OCI-LY3 (cell line): ENCODE measurements around the gene CCRL2.

Experiments
- H2AFZ ChIP-seq: fragments of 200-600, 300-600 bp; shearing (Covaris generic); 2 replicates; pipeline ENCODE4 v1.6.0; 2014; ENCODE audit warnings: antibody characterized with exemption, low read depth, low read length
- H3K27ac ChIP-seq: fragments of 200-600, 300-600 bp; sonication (generic); 2 replicates; pipeline ENCODE4 v1.5.1; 2014; ENCODE audit warnings: mild to moderate bottlenecking, low read length, moderate library complexity, mixed read lengths
- H3K27me3 ChIP-seq: fragments of 200-600, 300-600 bp; sonication (generic); 2 replicates; pipeline ENCODE4 v1.6.1; 2014; ENCODE audit warnings: low read depth, low read length, mixed read lengths
- H3K36me3 ChIP-seq: fragments of 200-600, 300-600 bp; sonication (generic); replicated peaks from 2 replicates; pipeline ENCODE3; 2014; ENCODE audit warnings: low read depth, low read length, mixed read lengths
- H3K4me1 ChIP-seq: fragments of 300-600, 200-600 bp; sonication (generic); 2 replicates; pipeline ENCODE4 v1.6.1; 2014; ENCODE audit warnings: low read length, mixed read lengths
- H3K4me2 ChIP-seq: fragments of 200-600, 300-600 bp; sonication (generic); 2 replicates; pipeline ENCODE4 v1.6.1; 2014; ENCODE audit warnings: low read length, mixed read lengths
- H3K4me3 ChIP-seq: fragments of 300-600, 200-600 bp; sonication (generic); 2 replicates; pipeline ENCODE4 v1.5.1; 2014; ENCODE audit warnings: antibody characterized with exemption, mild to moderate bottlenecking, low read length, moderate library complexity
- H3K79me2 ChIP-seq: fragments of 300-600, 200-600 bp; shearing (Covaris generic); 2 replicates; pipeline ENCODE4 v1.6.1; 2014; ENCODE audit warnings: mild to moderate bottlenecking, low read length, mixed read lengths
- H3K9ac ChIP-seq: fragments of 300-600, 200-600 bp; shearing (Covaris generic); 2 replicates; pipeline ENCODE4 v1.6.0; 2014; ENCODE audit warnings: mild to moderate bottlenecking, low read length, moderate library complexity
- H3K9me3 ChIP-seq: fragments of 200-600, 300-600 bp; shearing (Covaris generic); 2 replicates; pipeline ENCODE4 v1.6.1; 2014; ENCODE audit warnings: low read length, mixed read lengths; ENCODE audit not compliant: insufficient read depth
- H4K20me1 ChIP-seq: fragments of 200-600, 300-600 bp; sonication (generic); 2 replicates; pipeline ENCODE4 v1.6.1; 2016; ENCODE audit warnings: low read length, mixed read lengths; ENCODE audit not compliant: insufficient read depth
- EZH2phosphoT487 ChIP-seq: fragments of 200-600 bp; shearing (Covaris generic); IDR thresholded peaks from 2 replicates; pipeline ENCODE4 v1.6.1; 2018; ENCODE audit warnings: antibody characterized with exemption, mixed run types, low read depth
- TF ChIP-seq, protein P1 (sequence below): fragments of 200-600, 300-600 bp; sonication (generic); IDR thresholded peaks from 2 replicates; pipeline ENCODE4 v1.5.1; 2014; ENCODE audit warnings: antibody characterized with exemption, low read length, low read depth

Gene CCRL2, protein sequence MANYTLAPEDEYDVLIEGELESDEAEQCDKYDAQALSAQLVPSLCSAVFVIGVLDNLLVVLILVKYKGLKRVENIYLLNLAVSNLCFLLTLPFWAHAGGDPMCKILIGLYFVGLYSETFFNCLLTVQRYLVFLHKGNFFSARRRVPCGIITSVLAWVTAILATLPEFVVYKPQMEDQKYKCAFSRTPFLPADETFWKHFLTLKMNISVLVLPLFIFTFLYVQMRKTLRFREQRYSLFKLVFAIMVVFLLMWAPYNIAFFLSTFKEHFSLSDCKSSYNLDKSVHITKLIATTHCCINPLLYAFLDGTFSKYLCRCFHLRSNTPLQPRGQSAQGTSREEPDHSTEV

GRCh38 chr3:46406788-46407611, at the start of gene CCRL2, which contains the start of gene CCR5AS:
Gene CCRL2, plus strand, starts transcription at chr3:46407259. Its CDS starts 821 bp downstream, at chr3:46408080.
Gene CCR5AS, minus strand, starts transcription at chr3:46407066.
- Histone ChIP-seq H2AFZ (peak within 1 kb of the TSS; percentile 86), H3K4me1 (peaks cover 24% of the 10 kb centered on the region), H3K4me2 (peak within 1 kb of the TSS; percentile 56), H3K27me3 (peaks cover 14% of the 10 kb centered on the region; the same call in 1 of the 2 replicates), H3K4me3 (peak within 1 kb of the TSS; percentile 58), H3K36me3 (no peaks in the 10 kb centered on the region), H3K27ac (no peak within 1 kb of the TSS), H3K79me2 (no peaks in the 10 kb centered on the region), H4K20me1 (no peaks in the 10 kb centered on the region), H3K9ac (peak within 1 kb of the TSS; percentile 12; the same call in 1 of the 2 replicates), H3K9me3 (no peaks in the 10 kb centered on the region)
- TF ChIP-seq EZH2phosphoT487, result no peak
- TF ChIP-seq, protein P1, sequence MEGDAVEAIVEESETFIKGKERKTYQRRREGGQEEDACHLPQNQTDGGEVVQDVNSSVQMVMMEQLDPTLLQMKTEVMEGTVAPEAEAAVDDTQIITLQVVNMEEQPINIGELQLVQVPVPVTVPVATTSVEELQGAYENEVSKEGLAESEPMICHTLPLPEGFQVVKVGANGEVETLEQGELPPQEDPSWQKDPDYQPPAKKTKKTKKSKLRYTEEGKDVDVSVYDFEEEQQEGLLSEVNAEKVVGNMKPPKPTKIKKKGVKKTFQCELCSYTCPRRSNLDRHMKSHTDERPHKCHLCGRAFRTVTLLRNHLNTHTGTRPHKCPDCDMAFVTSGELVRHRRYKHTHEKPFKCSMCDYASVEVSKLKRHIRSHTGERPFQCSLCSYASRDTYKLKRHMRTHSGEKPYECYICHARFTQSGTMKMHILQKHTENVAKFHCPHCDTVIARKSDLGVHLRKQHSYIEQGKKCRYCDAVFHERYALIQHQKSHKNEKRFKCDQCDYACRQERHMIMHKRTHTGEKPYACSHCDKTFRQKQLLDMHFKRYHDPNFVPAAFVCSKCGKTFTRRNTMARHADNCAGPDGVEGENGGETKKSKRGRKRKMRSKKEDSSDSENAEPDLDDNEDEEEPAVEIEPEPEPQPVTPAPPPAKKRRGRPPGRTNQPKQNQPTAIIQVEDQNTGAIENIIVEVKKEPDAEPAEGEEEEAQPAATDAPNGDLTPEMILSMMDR, result no peak

- TF ChIP-seq, protein P1, result no peak
- TF ChIP-seq EZH2phosphoT487, result no peak
- H3K36me3 ChIP-seq, result no peaks in the 10 kb centered on the region
- peak overlapping the region; percentile 87 for H3K27ac ChIP-seq
- H3K4me2 ChIP-seq, result peak overlapping the region; percentile 80
- H3K9ac ChIP-seq, result peak overlapping the region; percentile 62; the same call in 1 of the 2 replicates
- no peaks in the 10 kb centered on the region for H4K20me1 ChIP-seq
- H2AFZ ChIP-seq, result no peak overlapping the region
- H3K9me3 ChIP-seq, result no peaks in the 10 kb centered on the region
- peak overlapping the region; percentile 42 for H3K4me3 ChIP-seq
- peaks cover 24% of the 10 kb centered on the region for H3K27me3 ChIP-seq
- H3K4me1 ChIP-seq, result peaks cover 99% of the 10 kb centered on the region
- H3K79me2 ChIP-seq, result no peaks in the 10 kb centered on the region
Observed at GRCh38 chr3:46358466-46358865, 48.6 kb upstream of the CCRL2 start.

- H2AFZ ChIP-seq, result no peak overlapping the region
- no peaks in the 10 kb centered on the region for H3K36me3 ChIP-seq
- H3K27ac ChIP-seq, result peak overlapping the region; percentile 87
- H3K79me2 ChIP-seq, result no peaks in the 10 kb centered on the region
- TF ChIP-seq EZH2phosphoT487, result no peak
- TF ChIP-seq, protein P1, result no peak
- no peaks in the 10 kb centered on the region for H4K20me1 ChIP-seq
- H3K27me3 ChIP-seq, result peaks cover 26% of the 10 kb centered on the region
- peak overlapping the region; percentile 80 for H3K4me2 ChIP-seq
- H3K9me3 ChIP-seq, result no peaks in the 10 kb centered on the region
- H3K9ac ChIP-seq, result peak overlapping the region; percentile 62
- H3K4me3 ChIP-seq, result peak overlapping the region; percentile 42
- H3K4me1 ChIP-seq, result peaks cover 96% of the 10 kb centered on the region
Observed at GRCh38 chr3:46359733-46360493, 47.1 kb upstream of the CCRL2 start.
